HG02642 (cell line): ENCODE measurements around the gene NME7.
"Not testable (repeated sequence)": the region's sequence is repeated elsewhere in the genome, so short reads cannot be mapped to it uniquely, and the experiment has no call there.

Source experiments
- ATAC-seq: cut with Tn5 transposase; IDR thresholded peaks from one replicate; pipeline ENCODE4 v1.9.1; 2021; ENCODE audit warnings: mild to moderate bottlenecking; ENCODE audit not compliant: unreplicated experiment, poor library complexity

Gene NME7

DNA sequence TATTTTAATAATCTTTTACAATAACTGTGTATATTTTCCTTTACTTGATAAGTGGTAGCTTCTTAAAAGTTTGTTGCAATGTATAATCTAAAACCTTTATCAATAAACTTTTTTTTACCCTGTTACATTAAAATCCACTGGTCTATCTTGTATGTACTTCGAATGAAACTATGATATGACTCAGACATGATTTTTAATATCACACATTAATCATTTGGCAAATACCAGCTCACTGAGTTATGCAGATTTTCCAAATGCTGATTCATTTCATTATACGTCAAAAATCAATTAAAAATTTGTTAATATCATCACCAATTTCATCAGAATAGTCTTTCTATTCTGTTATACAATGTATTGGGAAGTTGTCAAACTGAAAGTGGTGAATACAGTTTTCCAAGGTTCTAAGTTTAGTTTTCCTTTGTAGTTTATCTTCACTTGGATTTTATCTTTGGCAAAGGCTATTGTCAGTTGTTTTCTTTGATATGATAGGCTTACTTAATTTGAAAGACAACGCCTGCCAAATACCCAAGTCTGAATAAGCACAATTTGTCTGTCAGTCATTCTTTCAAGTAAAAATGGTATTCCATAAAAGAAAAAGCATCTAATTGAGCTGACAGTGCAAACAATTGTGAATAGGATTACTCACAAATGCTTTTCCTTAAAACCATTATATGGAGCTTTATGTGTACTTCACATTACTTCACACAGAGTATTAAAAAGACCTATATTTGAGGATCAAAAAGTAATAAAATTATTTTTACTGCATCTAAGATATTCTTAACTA lies 127.0 kb downstream of the NME7 start:
- no peak for ATAC-seq

GRCh38 chr1:169236880-169237279 lies 130.7 kb downstream of the NME7 start:
- no peak for ATAC-seq

GRCh38 chr1:169236143-169236542 lies 131.5 kb downstream of the NME7 start:
- no peak for ATAC-seq

GRCh38 chr1:169235568-169235967 lies 132.0 kb downstream of the NME7 start:
- no peak for ATAC-seq

- no peak for ATAC-seq
Measured at GRCh38 chr1:169234780-169235179, 132.8 kb downstream of the NME7 start.

- ATAC-seq: no peak
Measured at GRCh38 chr1:169217636-169218035, 150.0 kb downstream of the NME7 start.

DNA sequence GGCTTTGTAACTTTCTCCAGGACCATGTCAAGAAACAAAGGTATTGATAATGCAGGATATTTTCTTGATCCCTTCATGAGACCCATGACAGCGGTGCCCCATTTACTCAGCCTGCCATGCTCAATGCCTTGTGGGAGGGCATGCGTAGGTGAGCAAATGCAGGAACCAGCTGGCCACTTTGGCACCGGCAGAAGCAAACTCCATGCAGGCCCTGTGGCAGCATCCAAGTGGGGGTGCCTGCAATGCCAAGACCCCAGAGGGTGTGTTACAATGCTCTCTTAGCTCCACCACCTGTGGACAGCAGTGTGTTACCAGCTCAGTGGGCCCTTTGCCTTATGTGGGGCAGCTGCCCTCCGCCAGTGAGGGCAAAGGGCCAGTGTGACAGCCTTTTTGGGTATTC lies 153.0 kb downstream of the NME7 start:
- ATAC-seq: no peak

DNA sequence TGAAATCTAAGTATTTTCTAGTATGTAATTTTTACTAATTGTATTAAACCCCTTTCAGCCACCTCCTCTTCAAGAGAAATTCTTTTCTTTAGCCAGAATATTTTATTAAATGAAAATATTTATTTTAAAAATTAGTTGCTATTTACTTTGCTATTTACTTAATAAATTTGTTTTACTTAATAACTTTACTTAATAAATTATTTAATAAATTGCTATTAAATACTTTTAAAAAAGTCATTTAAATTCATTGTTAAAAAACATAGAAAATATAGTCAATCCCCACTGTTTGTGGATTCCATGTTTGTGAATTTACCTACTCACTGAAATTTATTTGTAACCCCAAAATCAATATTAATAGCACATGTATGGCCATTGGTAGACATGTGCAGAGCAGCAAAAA lies 155.5 kb downstream of the NME7 start:
- no peak for ATAC-seq

GRCh38 chr1:169207797-169208520 lies 159.6 kb downstream of the NME7 start:
- no peak for ATAC-seq

DNA sequence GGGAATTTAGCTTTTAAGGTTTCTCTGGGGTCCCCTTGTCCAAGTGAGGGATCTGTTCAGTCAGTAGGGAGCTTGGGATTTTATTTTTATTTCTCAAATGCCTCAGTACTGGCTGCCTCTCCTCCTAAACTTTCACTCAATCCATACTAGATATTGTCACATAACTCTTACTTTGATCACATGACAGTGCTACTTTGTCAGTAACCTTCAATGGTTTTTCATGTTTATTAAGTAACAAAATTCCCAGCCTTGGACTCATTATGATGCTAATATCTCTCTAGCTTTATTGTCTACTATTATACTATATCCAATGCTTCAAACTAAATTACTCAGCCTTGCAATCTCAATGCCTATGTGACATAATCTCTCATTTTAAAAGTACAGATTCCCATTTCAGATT lies 163.4 kb downstream of the NME7 start:
- no peak for ATAC-seq

DNA sequence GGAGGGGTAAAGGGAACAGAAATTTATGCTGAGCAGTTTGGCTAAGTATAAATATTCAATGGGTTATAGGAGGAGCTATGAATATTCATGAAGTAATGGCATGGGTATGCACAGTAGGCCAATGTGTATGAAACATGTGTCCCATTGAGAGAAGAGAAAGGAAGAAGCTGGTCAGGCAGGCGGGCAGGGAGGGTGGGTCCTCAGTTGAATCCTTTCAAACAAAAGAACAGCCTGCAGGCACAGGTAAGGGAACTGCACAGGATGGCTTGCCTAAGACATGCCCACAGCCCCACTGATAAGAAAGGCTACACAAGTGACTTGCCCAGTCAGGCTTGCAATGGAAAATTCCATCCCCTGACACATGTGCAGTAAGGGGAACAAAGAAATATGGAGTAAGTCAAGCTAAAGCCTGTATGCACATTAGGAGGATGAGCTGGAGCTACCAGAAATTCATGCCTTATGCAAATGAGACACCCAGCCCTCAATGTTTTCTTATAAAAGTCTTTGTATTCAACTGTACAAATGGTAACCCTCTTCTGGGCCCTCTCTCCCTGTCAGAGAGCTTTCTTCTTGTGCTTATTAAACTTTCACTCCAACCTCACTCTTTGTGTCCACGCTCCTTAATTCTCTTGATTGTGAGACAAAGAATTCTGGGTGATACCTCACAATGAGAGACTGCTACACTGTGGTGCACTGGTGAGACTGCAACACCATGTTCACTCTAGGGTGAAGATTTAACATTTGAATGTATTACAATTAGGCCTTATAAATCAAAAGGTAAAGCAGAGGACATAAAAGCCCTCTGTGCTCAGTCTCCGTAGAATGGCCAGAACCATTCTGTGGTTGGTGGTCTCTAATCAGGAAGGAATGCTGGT lies 164.6 kb downstream of the NME7 start:
- no peak for ATAC-seq

DNA sequence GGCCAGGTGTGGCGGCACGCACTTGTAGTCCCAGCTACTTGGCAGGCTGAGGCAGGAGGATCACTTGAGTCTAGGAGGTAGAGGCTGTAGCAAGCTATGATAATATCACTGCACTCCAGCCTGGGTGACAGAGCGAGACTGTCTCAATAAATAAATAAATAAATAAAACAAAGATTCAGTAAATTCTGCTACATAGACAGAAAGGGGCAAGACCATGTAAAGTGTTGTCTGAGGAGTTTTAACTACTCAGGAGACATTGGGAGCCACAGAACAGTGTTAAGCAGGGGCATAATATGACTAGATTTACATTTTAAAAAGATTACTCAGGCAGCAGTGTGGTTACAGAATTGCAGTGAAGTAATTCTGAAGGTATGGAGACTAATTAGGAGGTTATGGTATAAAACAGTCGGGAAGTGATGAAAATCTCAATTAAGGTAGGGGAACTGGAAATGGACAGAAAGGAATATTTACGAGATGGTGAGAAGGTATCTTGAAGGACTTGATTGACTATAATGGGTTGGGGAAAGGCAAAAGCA lies 166.4 kb downstream of the NME7 start:
- no peak for ATAC-seq

DNA sequence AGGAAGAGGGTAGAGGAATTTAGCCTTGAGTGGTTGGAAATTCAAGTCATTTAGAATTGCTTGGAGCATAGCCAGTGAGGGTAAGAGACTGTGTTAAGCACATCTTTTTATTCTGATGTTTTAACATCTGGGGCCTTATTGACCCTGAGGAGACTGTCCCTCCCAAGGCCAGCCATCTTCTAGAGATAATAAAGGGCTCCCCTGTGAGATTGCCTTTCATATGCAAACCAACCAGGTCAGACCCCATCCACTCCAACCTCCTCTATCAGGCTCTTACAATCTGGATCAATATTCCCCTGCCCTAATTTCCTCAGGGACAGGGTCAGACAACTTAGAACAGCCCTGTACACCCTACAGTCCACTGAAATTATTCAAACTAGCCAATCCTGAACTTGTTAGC lies 167.3 kb downstream of the NME7 start:
- no peak for ATAC-seq

GRCh38 chr1:169196581-169196980 lies 171.0 kb downstream of the NME7 start:
- no peak for ATAC-seq

DNA sequence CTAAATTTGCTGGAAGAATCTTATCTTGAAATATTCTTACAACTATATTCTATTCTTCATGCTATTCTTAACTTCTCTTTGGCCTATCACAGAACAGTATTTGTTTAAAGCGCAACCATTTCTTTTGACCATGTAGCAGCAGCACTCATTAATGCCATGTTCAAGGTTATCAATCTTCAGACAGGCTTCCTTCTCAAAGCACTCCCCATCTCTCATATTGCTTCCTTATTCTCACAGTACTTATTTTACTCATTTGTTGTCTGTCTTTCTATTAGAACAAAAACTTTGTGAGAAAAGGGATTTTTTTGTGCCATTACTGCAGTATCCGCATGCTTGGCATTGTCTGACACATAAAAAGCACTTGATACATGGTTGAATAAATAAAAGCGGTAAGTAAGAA lies 171.4 kb downstream of the NME7 start:
- no peak for ATAC-seq

DNA sequence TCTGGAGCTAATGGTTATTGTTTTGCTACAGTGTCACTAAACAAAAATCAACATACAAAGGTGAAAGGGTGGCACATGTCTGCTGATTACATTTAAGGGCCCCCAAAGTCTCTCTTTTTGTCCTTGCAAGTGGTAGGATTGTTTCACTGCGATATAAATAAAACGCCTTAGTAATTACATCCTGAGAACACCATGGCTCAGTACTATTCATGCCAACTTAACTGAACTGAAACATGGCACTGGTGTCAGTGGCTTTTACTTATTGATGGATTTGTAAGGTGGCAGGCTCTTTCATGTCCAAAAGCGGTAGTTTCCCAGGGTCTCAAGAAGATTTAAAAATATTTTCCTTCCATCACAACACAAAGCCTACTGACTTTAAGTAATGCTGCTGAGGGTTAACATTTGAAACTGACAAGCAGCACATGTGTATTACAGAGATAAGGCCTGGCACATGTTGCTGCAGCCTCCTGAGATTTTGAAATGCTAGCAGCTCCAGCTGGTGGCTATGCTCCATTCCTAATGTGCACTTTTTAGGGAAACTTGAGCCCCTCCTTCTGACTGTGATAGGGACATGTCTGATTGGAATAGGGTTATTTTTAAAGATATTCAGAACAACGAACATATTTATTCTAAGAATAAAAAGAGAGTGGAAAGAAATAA lies 174.3 kb downstream of the NME7 start:
- ATAC-seq: no peak

- ATAC-seq: no peak
Measured at GRCh38 chr1:169186106-169186505, 181.5 kb downstream of the NME7 start.

- ATAC-seq: no peak
Measured at GRCh38 chr1:169184812-169185211, 182.8 kb downstream of the NME7 start.

GRCh38 chr1:169180174-169180573 lies 187.4 kb downstream of the NME7 start:
- ATAC-seq: no peak

DNA sequence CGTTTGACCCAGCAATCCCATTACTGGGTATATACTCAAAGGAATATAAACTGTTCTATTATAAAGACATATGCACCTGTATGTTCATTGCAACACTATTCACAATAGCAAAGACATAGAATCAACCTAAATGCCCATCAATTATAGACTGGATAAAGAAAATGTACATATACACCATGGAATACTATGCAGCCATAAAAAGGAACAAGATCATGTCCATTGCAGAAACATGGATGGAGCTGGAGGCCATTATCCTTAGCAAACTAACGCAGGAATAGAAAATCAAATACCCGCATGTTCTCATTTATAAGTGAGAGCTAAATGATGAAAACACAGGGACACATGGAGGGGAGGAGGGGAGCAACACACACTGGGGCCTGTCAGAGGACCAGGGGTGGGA lies 188.2 kb downstream of the NME7 start:
- ATAC-seq: not testable (repeated sequence)
